ENCODE measurements around the gene IGLL1. TPM values are rescaled to one million over a fixed set of nuclear protein-coding genes. Genes with fewer than 3 reads are reported as not detected.

IGLL1 gene
- total and polyA plus RNA-seq, 2 donors (not counting 1 experiment from before 2014, with no cell fraction given), result not detected

GRCh38 chr22:23553924-23554870 lies 25.9 kb downstream of the IGLL1 start:
- Histone ChIP-seq H3K27me3 (replicated peaks in 1 of 4; ENCODE audit: control extremely low read depth in 1 of 4, control insufficient read depth in 3 of 4, insufficient read depth in 4 of 4, low read length in 3 of 4) (peaks cover 0 to 8% (median 1%) of the 10 kb centered on the region in 4 experiments), H3K36me3 (replicated peaks in 1 of 2; ENCODE audit: control extremely low read depth in 1 of 2, control insufficient read depth in 1 of 2, extremely low read depth in 1 of 2, insufficient read depth in 2 of 2, low read length in 1 of 2) (no peaks in the 10 kb centered on the region), H2AFZ (ENCODE audit: insufficient read depth, low read depth, low read length, poor library complexity, severe bottlenecking) (no peak overlapping the region), H3K79me2 (ENCODE audit: control insufficient read depth, insufficient read depth, low read length) (no peaks in the 10 kb centered on the region), H3K27ac (ENCODE audit: low read length in 2 of 2) (no peak overlapping the region), H3K4me3 (ENCODE audit: control extremely low read depth in 1 of 5, extremely low read depth in 1 of 5, insufficient read depth in 1 of 5, low read depth in 2 of 5, low read length in 4 of 5) (no peak overlapping the region), H3K9me3 (ENCODE audit: control extremely low read depth in 1 of 3, control insufficient read depth in 2 of 3, insufficient read depth in 1 of 3, low read length in 2 of 3) (no peaks in the 10 kb centered on the region), H4K20me1 (ENCODE audit: control insufficient read depth, insufficient read depth, low read length, poor library complexity, severe bottlenecking) (no peaks in the 10 kb centered on the region), H3K4me2 (replicated peaks; ENCODE audit: low read depth, low read length, poor library complexity, severe bottlenecking) (no peak overlapping the region), H3K4me1 (ENCODE audit: control insufficient read depth in 2 of 2, insufficient read depth in 2 of 2, low read length in 2 of 2) (no peaks in the 10 kb centered on the region), H3K9ac (ENCODE audit: low read length) (no peak overlapping the region)
- WGBS (ENCODE audit: insufficient coverage), result 90% methylated on average over 18 of the region's 21 CpGs
- Mint-ChIP-seq H3K4me3 (no peak overlapping the region), H3K4me1 (no peaks in the 10 kb centered on the region), H3K27ac (no peak overlapping the region), H3K9me3 (ENCODE audit: insufficient read depth) (no peaks in the 10 kb centered on the region), H3K27me3 (peaks cover 12% of the 10 kb centered on the region)
- ATAC-seq (ENCODE audit: low read depth), result no peak
- intact Hi-C loops (cut with micrococcal nuclease), result no loop called here
- ChIA-PET POLR2A (no interaction called here), CTCF (no interaction called here)
- DNase-seq, result no peak
- no peak for TF ChIP-seq EZH2 (IDR thresholded peaks at IDR 0.05; ENCODE audit: borderline replicate concordance, insufficient read depth, low read depth, low read length, poor library complexity, severe bottlenecking)
- TF ChIP-seq CTCF (IDR thresholded peaks at IDR 0.05), result no peak

- peaks cover 0 to 8% (median 1%) of the 10 kb centered on the region in 4 experiments for H3K27me3 ChIP-seq (replicated peaks in 1 of 4; ENCODE audit: control extremely low read depth in 1 of 4, control insufficient read depth in 3 of 4, insufficient read depth in 4 of 4, low read length in 3 of 4)
- no peaks in the 10 kb centered on the region for H3K4me1 Mint-ChIP-seq
- no peaks in the 10 kb centered on the region for H3K4me1 ChIP-seq (ENCODE audit: control insufficient read depth in 2 of 2, insufficient read depth in 2 of 2, low read length in 2 of 2)
- no peak overlapping the region for H3K4me3 Mint-ChIP-seq
- DNase-seq (no peak), ATAC-seq (ENCODE audit: low read depth) (no peak)
- ChIA-PET CTCF (no interaction called here), POLR2A (no interaction called here)
- no peak overlapping the region for H2AFZ ChIP-seq (ENCODE audit: insufficient read depth, low read depth, low read length, poor library complexity, severe bottlenecking)
- no peaks in the 10 kb centered on the region for H3K36me3 ChIP-seq (replicated peaks in 1 of 2; ENCODE audit: control extremely low read depth in 1 of 2, control insufficient read depth in 1 of 2, extremely low read depth in 1 of 2, insufficient read depth in 2 of 2, low read length in 1 of 2)
- no peak overlapping the region for H3K9ac ChIP-seq (ENCODE audit: low read length)
- no peak overlapping the region for H3K27ac ChIP-seq (ENCODE audit: low read length in 2 of 2)
- no peaks in the 10 kb centered on the region for H4K20me1 ChIP-seq (ENCODE audit: control insufficient read depth, insufficient read depth, low read length, poor library complexity, severe bottlenecking)
- no peaks in the 10 kb centered on the region for H3K79me2 ChIP-seq (ENCODE audit: control insufficient read depth, insufficient read depth, low read length)
- no peaks in the 10 kb centered on the region for H3K9me3 Mint-ChIP-seq (ENCODE audit: insufficient read depth)
- H3K27ac Mint-ChIP-seq, result no peak overlapping the region
- peaks cover 7% of the 10 kb centered on the region for H3K27me3 Mint-ChIP-seq
- peaks cover 0 to 6% (median 0%) of the 10 kb centered on the region in 3 donors for H3K9me3 ChIP-seq (ENCODE audit: control extremely low read depth in 1 of 3, control insufficient read depth in 2 of 3, insufficient read depth in 1 of 3, low read length in 2 of 3)
- WGBS (ENCODE audit: insufficient coverage), result 84% methylated on average over 5 of the region's 5 CpGs
- H3K4me2 ChIP-seq (replicated peaks; ENCODE audit: low read depth, low read length, poor library complexity, severe bottlenecking), result no peak overlapping the region
- TF ChIP-seq EZH2 (IDR thresholded peaks at IDR 0.05; ENCODE audit: borderline replicate concordance, insufficient read depth, low read depth, low read length, poor library complexity, severe bottlenecking) (no peak), CTCF (IDR thresholded peaks at IDR 0.05) (no peak)
- intact Hi-C loops (cut with micrococcal nuclease), result no loop called here
- H3K4me3 ChIP-seq (ENCODE audit: control extremely low read depth in 1 of 5, extremely low read depth in 1 of 5, insufficient read depth in 1 of 5, low read depth in 2 of 5, low read length in 4 of 5), result no peak overlapping the region
These were observed 26.7 kb downstream of the IGLL1 start for GRCh38 chr22:23553438-23553837.

Data from B cell (primary cell).